ENCODE data around the gene CARD11.
"Not testable (repeated sequence)": the region's sequence is repeated elsewhere in the genome, so short reads cannot be mapped to it uniquely, and the experiment has no call there.

The CARD11 gene

DNA sequence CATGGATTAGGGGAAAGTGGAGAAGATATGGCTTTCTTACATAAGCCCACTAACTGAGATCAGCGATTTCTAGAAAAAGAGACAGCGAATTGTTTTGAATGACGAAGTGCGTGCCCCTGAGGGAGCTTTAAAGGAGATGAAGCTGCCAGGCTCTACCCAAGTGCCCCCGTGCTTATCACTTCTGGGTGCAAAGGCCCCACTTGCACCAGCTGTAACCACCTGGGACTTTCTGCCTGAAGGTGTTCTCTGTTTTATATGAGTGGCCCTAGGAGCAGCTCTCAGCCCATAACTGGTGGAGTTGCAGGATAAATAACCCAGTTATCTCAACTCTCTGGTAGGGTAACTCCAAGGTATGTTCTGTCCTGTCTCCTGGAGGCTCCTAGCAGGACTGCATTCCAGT, 20.4 kb upstream of the CARD11 start:
- no peak for DNase-seq (ENCODE audit: low read depth)

DNA sequence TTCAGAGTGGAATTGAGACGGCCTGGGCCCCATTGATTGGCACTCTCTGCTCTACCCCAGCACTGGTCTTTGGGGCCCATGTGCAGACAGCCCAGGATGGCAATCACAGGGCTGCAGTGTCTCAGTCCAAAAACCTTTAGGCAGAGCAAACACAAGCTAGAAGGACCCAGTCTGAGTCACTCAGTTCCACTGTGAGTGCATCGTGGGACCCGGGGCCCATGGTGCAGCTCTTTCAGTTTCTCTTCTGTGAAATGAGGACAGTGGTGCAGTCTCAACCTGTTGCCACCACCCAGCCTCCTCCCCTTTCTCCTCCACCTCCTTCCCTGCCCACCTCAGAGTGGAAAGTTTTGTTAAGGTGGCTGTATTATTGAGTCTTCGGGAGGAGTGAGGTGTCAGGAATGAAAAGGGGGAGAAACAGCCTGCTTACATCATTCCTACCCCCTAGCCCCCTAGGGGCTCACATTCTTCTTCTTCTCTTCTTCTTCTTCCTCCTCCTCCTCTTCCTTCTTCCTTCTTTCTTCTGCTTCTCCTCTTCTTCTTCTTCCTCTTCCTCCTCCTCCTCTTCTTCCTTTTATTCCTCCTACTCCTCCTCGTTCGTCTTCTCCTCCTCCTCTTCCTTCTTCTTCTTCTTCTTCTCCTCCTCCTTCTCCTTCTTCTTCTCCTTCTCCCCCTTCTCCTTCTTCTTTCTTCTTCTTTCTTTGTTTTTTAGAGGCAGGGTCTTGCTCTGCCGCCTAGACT, 19.5 kb upstream of the CARD11 start:
- DNase-seq (ENCODE audit: low read depth): peak; percentile 46

DNA sequence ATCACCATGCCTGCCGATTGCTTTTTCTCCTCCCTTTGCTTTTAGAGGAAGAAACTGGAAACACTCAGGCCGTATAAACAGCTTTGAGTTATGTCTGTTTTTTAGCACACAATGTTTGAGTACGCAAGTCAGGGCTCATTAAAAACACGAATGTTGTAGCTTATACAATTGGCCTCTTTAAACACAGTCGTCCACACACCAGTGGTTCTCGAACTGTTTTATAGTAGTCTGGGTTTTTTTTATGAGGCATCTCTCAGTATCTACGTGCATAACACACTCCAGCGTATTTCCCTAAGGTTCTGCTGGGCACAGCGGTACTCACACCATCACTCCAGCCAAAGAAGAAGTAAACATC, 13.4 kb upstream of the CARD11 start:
- no peak for DNase-seq (ENCODE audit: low read depth)

DNA sequence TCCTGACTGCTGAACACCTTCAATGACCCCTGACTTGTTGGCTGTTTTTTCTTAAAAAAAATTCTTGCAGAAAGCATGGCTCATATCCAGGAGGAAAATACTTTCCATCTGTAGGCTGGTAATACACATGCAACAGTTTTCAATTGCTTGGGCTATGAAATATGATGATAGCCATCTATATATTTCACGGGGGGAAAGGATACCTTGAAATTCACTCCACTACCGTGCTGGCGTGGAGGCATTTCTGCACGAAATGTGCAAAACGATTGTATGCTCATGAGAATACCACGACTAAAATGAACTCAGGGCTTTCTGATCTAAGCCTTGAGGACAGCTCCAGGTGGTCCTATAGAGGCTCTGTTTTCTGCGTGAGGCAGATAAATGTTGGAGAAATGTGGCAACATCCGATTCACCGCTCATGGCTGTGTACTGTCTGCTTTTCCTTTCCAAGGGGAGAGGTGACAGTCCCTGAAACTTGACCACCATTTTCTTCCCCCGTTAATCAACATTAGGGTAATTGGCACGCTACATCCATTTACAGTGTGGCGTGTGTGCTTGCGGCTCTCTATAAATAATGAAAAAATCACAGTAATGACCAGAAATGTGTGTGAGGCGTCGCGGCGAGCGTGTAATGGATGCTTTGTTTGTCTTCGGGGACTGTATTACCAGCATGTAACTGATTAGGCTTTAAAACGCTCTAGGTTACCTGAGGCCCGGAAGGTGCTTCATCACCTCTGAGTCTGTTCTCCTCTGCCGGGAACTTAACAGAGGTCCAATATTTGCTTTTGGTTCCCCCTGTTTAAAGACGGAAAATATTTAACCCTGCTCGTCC, 12.8 kb upstream of the CARD11 start:
- no peak for DNase-seq (ENCODE audit: low read depth)

DNA sequence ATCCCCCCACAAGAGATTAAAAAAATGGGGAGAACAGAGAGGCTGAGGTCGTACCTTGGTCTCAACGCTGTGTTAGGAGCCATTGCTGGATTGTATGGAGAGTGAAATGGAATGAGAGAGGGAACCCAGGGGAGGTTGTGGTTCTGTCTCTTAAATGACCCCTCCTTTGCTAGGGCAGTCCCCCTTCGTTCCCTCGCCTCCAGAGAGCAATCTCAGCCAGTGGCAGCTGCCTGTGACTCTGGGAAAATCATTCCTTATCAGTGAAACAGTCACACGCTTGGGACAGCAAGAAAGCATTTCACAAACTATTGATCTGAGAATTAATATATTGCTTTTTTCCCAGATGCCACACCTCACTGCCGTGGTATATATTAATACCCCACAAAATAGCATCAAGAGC, 12.0 kb upstream of the CARD11 start:
- DNase-seq (ENCODE audit: low read depth): no peak

DNA sequence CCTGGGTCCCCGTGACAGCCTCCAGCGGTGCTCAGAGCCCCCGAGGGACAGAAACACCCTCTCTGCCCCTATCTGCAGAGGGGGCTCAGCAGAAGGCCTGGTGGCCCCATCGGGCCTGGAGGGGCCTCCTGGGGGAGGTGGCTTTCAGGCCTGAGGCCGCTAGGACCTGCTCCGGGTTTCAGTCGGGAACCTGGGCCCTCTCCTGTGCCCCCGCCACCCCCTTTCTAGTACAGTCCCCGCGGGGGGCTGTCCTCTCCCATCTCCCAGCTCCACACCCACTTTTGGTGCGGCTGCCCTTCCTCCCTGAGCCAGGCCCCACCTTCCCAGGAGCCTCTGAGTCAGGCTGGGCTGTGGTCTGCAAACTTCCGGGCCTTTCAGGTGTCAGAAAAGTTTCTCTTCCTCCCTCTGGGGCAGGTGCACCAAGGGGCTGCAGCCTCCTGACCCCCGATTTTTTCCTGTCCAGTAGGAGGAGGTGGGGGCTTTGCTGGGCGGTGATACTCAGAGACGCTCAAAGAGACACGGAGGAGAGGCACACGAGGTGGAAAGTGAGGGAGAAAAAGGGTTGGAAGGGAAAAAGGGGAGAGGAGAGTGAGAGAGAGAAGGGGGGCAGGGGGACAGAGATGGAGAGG, 692 bp downstream of the CARD11 start:
- peak; percentile 31 for DNase-seq (ENCODE audit: low read depth)

DNA sequence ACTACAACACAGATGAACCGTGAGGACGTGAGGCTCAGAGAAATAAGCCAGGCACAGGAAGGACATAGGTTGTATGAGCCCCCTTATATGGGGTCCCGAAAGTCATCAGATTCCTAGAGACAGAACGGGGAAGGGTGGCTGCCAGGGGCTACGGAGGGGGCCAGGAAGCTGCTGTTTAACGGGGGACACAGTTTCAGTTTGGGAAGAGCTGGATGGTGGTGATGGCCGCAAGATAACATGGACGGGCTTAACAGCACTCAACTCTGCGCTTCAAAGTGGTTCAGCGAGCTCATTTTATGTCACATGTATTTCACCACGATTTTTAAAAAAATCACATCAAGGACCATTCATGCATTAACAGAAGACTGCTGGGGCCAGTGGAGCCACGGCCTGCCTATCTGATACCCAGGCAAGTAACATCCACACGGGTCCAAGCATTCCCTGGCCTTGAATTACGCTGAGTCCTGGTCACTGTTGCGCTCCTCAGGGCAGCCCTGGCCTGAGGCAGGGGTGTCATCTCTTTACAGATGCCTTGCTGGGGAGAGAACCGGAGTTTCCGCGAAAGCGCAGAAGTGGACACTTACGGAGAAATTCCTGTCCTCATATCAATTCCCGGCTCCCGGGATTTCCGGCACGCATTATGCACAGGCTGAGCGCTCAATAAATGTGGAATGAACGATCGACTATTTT, 1.5 kb downstream of the CARD11 start:
- DNase-seq (ENCODE audit: low read depth): no peak

DNA sequence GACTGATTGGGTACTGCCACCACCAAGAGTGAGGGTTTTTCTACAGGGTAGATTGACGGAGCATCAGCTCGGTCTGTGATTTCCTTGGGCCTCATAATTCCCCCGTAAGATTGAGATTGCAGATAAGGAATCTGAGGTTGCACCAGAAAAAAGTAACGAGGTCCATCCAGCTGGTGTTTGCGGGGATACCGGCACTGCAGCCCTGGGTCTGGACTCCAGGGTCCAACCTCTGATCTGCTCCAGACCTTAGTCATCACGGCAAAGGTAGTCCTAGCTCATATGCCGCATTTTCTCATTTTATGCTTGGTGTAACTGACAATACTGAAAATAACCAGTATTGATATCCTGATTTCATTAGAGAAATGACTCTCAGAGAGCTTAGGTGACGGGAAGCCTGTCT, 3.9 kb downstream of the CARD11 start:
- DNase-seq (ENCODE audit: low read depth): no peak

DNA sequence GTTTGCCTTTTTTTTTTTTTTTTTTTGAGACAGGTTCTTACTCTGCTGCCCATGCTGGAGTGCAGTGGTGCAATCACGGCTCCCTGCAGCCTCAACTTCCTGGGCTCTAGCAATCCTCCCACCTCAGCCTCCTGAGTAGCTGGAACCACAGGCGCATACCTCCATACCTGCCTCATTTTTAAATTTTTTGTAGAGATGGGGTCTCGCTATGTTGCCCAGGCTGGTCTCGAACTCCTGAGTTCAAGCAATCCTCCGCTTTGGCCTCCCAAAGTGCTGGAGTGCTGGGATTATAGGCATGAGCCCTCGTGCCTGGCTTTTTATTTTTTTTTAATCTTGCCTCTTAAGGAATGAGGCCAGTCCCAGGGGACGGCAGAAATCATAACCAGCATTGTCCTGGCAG, 5.7 kb downstream of the CARD11 start:
- DNase-seq (ENCODE audit: low read depth): not testable (repeated sequence)

DNA sequence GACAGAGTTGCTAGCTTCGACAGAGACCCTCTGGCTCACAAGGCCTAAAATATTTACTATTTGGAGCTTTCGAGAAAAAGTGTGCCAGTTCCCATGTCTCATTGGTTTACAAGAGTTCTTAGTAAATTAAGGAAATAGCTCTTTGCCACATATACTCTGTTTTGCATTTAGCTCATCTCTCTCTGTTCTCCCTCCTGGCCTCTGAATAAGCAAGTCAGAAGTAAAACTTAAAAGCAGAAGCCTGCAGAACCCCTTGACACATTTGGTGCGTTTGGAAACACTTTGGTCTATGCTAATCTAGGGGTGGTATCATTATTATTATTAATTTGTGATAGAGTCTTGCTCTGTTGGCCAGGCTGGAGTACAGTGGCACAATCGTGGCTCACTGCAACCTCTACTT, 6.4 kb downstream of the CARD11 start:
- DNase-seq (ENCODE audit: low read depth): no peak

DNA sequence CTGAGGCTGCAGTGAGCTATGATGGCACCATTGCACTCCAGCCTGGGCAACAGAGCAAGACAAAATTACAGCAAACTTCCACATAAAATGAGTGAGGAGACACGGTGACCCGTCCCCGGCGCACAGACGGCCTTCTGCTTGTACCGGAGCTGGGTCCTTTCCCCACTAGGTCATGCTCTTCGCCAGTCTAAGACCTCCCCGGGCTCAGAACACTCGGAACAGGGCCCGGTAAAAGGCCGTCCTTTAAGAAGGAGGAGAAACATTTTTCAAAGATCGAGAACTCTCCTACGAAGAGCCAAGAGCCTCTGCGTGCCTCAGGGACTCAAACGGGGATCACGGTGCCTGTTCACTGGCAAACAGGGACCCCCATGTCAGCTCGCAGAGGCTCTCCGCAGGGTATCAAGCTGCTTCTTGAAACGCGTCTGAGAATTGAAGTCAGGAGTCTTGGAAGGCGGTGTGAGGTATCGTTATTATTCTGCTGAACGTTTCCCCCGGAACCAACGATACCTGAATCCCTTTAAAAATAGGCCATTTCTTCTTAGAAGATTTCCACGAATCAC, 9.0 kb downstream of the CARD11 start:
- no peak for DNase-seq (ENCODE audit: low read depth)

DNA sequence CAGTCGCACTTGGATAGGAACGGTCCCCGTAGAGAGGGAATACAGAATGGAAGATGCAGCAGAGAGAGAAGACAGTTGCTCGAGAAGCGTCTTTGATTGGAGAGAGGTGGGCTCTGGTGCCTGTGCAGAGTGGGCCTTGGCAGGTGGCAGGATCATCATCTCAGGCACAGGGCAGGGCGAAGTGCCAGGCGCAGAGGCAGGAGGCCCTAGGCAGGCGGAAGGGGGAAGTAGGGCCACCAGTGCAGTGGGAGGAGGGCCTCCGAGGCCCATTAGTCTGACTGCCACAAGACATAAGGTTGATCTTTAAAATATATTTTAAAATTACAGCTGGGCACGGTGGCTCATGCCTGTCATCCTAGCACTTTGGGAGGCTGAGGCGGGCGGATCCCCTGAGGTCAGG, 10.1 kb downstream of the CARD11 start:
- no peak for DNase-seq (ENCODE audit: low read depth)

DNA sequence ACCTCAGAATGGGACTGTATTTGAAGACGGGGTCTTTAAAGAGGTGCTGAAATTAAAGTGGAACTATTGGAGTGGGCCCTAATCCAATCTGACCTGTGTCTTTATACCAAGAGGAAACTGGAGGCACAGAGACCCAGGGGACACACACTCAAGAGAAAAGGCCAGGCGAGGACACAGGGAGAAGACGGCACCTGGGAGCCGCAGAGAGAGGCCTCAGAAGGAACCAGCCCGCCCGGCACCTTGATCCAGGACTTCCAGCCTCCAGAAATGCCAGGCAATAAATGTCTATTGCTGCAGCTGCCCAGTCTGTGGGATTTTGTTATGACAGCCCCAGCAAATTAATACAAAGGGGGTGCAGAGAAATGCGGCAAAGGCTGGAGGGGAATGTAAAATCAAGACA, 10.5 kb downstream of the CARD11 start:
- no peak for DNase-seq (ENCODE audit: low read depth)

DNA sequence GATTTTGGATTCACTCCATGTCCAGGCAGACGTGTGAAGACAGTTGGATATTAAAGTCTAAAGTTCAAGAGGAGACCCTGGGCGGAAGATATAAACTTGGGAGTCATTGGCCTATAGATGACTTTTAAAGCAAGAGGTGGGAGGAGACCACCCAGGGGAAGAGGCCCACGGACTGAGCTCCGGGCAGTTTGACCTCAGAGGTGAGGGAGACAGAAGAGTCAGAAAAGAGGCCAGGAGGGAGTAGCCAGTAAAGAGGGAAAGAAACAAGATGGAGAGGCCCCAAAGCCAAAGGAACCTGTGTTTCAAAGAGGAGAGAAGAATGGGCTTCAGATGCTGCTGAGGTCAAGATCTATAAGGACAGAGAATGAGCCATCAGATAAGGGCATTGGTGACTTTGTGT, 11.4 kb downstream of the CARD11 start:
- no peak for DNase-seq (ENCODE audit: low read depth)

DNA sequence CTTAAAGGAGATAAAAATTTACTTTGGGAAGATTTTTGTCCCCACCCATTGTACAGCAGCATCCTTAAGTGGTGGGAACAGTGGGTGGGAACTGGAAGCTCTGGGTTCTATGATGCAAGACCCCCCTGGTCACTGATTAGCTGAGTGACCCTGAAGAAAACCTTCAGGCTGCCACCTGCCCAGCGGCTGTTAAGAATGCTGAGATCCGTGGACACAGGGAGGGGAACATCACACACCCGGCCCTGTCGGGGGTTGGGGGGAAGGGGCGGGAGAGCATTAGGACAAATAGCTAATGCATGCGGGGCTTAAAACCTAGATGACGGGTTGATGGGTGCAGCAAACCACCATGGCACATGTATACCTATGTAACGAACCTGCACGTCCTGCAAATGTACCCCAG, 14.5 kb downstream of the CARD11 start:
- no peak for DNase-seq (ENCODE audit: low read depth)

DNA sequence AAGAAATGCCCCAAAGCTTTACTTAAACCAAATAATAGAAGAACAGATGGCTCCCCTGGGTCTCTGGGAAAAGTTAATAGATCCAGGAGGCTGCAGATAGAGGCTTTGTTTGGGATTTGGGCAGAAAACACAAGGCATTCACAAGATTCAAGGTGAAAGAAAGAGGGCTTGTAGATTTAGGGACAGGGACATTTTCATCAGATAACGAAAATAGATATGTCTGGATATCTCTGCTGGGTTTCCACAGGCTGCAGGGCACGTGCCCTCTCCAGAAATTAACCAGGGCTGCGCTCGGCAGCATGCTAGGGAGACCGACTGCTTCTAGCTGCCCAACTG, 14.9 kb downstream of the CARD11 start:
- no peak for DNase-seq (ENCODE audit: low read depth)

DNA sequence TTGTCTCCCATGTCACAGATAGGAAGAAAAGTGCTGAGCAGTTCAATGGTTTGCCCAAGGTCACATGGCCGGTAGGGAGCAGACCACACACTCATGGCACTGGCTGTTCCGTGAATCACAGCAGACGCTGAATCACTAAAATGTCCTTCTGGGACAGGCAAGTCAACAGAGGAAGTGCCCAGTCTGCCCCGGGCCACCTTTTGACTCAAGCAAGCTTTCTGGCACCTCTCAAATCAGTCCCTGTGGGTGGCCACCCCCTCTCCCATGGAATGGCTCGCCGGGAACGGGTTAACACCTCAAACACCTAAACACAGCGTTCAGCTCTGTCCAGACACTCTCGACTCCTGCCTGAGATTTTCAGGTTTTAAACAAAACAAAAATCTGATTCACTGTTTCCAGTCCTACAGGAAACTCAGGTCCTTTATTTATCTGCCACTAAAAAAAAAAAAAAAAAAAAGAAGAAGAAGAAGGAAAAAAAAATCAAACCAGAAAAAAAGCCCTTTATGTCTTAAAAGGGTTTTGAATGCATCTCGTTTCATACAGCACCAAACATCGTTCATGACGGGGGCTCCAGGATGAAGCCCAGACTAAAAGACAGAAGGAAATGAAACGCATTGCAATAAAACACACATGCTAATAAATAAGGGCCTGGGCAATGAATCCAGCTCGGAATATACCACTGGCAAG, 15.5 kb downstream of the CARD11 start:
- DNase-seq (ENCODE audit: low read depth): no peak

DNA sequence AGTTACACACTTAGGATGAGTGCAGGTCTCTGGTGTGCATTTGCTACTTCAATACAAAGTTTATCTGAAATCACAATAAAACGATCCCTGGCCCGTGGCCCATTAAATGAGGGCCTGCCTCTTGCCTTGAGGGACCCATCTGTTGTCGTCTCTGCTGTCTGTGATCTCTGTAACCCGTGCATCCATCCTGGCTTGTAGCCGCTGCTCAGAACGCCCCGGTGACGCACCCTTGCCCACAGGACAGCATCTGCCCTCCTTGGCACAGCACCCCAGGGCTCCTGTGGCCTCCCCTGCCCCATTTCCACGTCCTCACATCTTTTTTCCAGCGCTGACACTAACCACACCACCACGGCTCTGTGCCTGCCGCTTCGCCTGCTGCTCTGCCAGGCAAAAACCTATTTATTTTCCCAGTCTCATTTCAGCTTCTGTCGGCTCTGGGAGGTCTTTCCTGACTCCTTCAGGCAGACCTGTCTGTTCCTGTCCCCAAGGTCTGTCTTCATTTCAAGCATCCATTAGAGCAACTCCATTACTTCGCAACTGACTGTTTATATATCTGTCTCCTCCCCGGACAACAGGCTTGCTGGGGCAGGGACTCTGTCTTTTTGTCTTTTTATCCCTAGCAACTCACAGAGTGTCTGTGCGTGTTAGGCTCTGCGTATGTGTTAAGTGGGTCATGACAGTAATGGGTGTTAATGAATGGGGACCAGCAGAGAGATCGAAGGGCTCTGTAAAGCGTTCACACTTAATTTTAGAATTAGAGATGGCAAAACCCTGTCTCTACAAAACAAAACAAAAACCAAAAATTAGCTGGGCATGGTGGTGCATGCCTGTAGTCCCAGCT, 16.4 kb downstream of the CARD11 start:
- DNase-seq (ENCODE audit: low read depth): no peak

DNA sequence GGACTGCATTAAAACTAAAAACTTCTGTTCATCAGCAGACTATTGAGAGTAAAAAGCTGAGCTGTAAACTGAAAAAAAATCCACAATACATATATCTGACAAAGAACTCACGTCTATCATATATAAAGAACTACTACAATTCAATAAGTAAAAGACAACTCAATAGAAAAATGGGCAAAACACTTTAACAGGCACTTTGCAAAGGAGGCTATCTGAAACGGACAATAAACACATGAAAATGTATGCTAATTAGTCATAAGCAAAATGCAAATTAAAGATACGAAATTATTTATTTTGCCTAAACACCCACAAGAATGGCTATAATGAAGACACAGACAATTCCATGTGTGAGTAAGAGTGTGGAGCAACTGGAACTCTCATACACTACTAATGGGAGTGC, 18.1 kb downstream of the CARD11 start:
- no peak for DNase-seq (ENCODE audit: low read depth)

DNA sequence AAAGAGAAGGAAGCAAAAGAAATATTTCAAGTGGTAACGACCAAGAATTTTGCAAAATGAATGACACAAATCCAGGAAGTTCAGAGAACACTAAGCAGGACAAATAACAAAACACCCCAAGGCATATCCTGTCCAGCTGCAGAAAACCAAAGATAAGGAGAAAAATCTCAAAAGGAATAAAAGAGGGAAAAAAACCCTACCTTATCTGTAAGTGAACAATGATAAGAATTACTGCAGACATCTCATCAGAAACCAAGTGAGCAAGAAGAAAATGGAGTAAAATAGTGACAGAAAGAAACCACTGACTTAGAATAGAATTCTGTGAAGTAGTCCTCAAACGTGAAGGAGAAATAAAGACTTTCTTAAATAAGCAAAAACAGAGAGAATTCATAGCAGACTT, 21.8 kb downstream of the CARD11 start:
- no peak for DNase-seq (ENCODE audit: low read depth)

DNA sequence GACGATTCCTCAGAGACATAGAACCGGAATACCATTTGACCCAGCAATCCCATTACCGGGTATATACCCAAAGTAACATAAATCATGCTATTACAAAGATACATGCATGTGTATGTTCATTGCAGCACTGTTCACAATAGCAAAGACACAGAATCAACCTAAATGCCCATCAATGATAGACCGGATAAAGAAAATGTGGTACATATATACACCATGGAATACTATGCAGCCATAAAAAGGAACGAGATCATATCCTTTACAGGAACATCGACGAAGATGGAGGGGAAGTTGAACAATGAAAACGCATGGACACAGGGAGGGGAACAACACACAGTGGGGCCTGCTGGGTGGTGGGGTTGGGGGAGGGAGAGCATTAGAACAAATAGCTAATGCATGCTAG, 22.4 kb downstream of the CARD11 start:
- not testable (repeated sequence) for DNase-seq (ENCODE audit: low read depth)
